COLO668 (cell line): ENCODE measurements around the gene AP3B2.

Experiments used
- DNase-seq: peaks from one replicate; lab custom pipeline; 2025; ENCODE audit not compliant: unreplicated experiment; lab: John Stamatoyannopoulos, UW

AP3B2 gene

DNA sequence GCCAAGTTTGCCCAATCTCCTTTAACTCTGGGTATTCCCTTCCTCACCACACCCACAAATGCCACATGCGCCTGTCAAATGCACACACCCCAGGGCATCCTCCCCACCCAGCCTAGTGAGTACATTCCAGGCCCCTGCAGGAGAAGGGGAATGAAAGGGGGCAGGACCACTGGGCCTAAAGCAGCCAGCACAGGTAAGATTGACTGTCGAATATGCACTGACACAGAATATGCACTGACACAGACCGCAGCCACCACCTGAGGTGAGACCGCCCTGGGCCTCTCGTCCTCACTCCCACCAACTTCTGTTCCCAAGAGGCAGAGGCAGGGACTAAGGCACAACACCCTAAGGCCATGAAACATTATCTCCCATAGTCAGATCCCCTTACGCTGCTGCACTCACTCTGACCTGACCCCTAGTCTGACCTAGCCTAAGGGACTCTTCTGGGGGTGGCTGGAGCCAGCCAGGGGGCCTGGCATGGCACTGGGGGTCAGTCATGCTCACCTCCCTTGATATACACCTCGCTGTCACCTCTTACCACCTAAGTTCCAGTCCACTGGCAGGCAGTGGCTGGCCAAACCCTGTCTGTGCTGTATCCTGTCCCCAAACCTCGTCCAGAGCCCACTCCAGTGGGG, 10.8 kb downstream of the AP3B2 start:
- no peak for DNase-seq

GRCh38 chr15:82697735-82698407, 11.8 kb downstream of the AP3B2 start:
- DNase-seq: no peak

GRCh38 chr15:82692171-82692570, 17.5 kb downstream of the AP3B2 start:
- DNase-seq: no peak

- no peak for DNase-seq
Observed at GRCh38 chr15:82689147-82689546, 20.5 kb downstream of the AP3B2 start.

DNA sequence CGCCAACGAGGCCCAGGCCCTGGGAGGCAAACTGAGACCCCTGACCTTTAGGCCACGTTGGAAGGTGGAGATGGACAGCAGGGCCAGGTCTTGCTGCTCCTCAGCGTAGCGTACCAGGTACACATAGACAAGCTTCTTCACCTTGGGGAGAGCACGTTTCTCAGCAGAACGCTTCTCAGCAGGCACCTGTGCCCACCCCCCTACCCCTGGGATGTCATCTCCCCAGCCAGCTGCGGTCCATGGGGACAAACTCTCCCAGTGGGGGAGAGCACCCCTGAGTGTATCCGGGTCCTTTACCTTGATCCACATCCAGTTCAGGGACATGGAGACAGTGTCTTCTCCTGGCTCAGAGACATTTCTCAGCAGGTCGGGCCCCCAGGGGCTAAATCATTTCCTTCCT, 21.0 kb downstream of the AP3B2 start:
- no peak for DNase-seq

GRCh38 chr15:82681371-82681770, 28.3 kb downstream of the AP3B2 start:
- peak; percentile 24 for DNase-seq

- peak; percentile 92 for DNase-seq
Observed at GRCh38 chr15:82680200-82681102, 29.2 kb downstream of the AP3B2 start.

DNA sequence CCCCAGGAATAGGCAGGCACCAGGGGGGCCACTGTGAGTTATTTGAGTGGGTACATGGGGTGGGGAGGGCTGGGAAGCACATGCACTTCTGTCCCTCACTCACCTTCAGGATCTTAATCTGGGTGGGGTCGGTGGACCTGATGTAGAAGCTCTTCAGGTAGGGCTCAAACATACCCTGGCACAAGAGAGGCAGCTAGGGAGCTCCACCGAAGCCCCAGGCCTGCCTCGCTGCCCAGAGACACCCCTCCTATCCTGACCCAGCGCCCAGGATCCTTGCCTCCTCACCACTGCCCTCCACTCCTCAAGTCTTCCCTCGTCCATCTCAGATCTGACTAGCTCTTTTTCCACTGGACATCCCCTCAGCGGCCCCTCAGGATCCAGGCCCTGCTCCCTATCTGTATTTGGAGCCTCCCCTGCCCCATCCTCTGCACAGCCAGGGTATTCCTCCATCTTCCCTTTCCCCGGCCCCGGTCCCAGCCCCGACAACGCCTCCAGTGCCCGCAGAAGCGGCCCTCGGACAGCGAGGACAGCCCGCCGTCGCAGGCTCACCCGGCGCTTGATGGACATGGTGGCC, 30.0 kb downstream of the AP3B2 start:
- peak; percentile 67 for DNase-seq

GRCh38 chr15:82677720-82678323, 31.9 kb downstream of the AP3B2 start:
- no peak for DNase-seq

GRCh38 chr15:82674873-82675272, 34.8 kb downstream of the AP3B2 start:
- DNase-seq: no peak

- DNase-seq: no peak
Observed at GRCh38 chr15:82670699-82671098, 39.0 kb downstream of the AP3B2 start.

DNA sequence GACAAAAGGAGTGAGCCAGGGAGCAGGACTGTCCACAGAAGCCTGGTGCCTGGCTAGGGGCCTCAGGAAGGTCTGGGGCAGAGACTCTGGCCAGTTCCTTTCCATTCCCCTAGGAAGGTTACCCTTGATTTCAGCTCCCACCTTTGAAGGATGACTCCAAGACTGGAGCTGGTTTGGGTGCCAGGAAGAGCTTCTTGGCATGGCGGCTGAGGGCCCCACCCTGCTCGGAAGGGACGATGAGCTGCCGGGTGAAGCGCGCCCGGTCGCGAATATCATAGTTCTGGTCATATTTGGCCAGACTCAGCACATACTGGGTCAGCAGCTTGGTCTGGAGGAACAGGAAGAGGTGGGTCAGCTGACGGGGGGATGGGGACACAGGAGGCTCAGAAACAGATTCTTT, 43.1 kb downstream of the AP3B2 start:
- DNase-seq: no peak

GRCh38 chr15:82664021-82664420, 45.7 kb downstream of the AP3B2 start:
- DNase-seq: no peak

DNA sequence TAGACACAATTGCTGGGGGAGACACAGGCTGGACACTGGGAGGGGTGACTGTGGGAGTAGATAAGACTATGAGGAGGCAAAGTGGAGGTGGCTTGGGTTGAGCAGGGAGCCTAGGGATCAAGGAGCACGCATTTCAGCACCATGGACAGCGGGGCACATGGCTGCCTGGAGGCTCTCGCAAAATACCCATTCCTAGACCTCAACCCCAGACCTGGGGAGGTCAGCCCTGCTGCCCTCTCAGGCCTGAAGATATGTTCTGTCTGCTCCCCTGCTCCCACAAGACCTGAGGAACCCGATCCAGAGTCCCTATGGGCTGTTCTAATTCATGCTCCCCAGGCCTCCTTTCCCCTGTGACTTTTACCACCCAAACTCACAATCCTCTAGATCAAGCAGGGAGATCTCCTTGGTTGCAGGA, 46.5 kb downstream of the AP3B2 start:
- no peak for DNase-seq

DNA sequence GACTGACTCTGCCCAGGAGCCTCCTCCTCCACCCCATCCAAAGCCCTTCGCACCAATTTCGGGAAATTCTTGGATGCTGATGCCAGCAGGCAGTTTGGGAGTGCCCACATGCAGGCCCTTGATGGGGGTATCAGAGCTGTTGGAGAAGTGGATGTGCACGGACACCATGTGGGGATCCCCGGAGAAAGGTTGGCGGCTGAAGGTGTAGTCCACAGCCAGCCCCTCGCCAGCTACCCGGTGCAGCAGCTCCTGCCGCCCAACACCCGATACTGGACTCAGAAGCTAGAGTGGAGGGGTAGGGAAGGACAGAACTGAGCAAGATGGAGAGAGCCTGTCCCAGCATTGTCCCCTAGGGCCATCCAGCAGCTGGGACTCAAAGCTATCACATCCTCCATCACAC, 47.0 kb downstream of the AP3B2 start:
- DNase-seq: no peak

DNA sequence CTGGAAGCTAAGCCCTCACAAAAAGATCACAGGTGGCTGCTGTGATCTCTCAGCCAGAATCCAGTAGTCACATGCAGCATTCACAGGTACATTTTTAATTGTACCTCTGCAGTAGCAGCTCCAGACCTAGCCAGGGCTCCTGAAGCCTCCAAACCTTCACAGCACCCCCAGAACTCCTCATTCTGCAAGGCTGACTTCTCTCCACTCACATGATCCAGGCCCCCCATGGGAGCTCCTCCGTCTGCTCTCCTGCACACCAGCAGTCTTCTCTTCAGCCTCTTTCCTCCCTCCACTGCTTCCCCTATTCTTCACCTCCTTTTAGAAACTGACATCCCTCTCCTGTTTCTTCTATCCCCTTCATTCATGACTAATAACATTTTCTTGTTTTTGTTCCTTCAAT, 49.3 kb downstream of the AP3B2 start:
- no peak for DNase-seq

- no peak for DNase-seq
Observed at GRCh38 chr15:82656641-82657266, 52.9 kb downstream of the AP3B2 start.

DNA sequence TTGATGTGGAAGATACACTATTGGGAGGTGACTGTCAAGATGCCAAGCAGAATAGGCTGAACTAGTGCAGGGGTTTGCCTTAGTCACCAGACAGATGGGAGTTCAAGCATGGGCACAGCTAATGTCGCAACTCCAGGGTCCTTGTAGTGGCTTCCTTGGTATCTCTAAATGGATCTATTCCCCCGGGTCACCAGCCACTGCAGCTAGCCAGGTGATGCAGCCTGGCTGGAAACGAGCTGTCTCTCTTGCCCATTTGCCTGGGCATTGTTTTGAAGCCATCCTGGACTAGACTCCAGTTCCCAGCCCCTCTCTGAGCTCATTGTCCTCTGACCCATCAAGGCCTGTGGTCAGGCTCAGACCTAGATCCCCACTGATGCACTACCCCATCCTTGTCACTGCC, 54.1 kb downstream of the AP3B2 start:
- no peak for DNase-seq

- no peak for DNase-seq
Observed at GRCh38 chr15:82653483-82654168, 56.0 kb downstream of the AP3B2 start.

DNA sequence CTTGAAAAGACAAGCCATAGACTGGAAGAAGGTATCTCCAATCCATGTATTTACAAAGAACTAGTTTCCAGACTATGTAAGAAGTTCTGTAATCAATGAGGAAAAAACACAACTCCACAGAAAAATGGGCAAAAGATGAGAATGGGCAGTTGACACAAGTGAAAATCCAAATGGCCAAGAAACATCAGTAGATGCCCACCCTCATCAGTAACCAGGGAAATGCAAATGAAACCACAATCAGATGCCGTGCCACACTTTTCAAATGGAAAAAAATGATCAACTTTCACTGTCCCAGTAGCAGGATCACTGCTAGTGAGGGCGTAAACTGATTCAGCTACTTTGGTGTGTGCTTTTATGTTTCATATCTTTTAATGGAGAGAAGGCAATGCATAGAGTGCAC, 58.0 kb downstream of the AP3B2 start:
- no peak for DNase-seq
